Activated CD4-positive, alpha-beta memory T cell treated with anti-CD3 and anti-CD28 coated beads for 36 hours (primary cell): ENCODE data around the gene ZNF428. TPM values are rescaled to one million over a fixed set of nuclear protein-coding genes. Genes with fewer than 3 reads are reported as not detected.
"Not testable (repeated sequence)": the region's sequence is repeated elsewhere in the genome, so short reads cannot be mapped to it uniquely, and the experiment has no call there.

Experiments
- CTCF ChIA-PET: fragments of 350-600 bp; sonication (Branson Sonifier 250); formaldehyde crosslinking; loops from one replicate; lab custom pipeline; 2021; ENCODE audit warnings: antibody characterized with exemption, inconsistent platforms; lab: Charles Lee
- POLR2A ChIA-PET: fragments of 350-600 bp; sonication (Branson Sonifier 250); formaldehyde crosslinking; loops from one replicate; lab custom pipeline; 2021; ENCODE audit warnings: antibody characterized with exemption; lab: Charles Lee
- DNase-seq: peaks from one replicate; pipeline ENCODE4 v3.0.0-alpha.2; 2020
- H3K27ac Mint-ChIP-seq: one replicate; pipeline ENCODE4 v1.8.0; 2021; ENCODE audit warnings: mixed read lengths
- H3K27me3 Mint-ChIP-seq: one replicate; pipeline ENCODE4 v1.8.0; 2021; ENCODE audit warnings: mixed read lengths
- H3K36me3 Mint-ChIP-seq: one replicate; pipeline ENCODE4 v1.8.0; 2021; ENCODE audit warnings: mixed read lengths
- H3K4me1 Mint-ChIP-seq: one replicate; pipeline ENCODE4 v1.8.0; 2021; ENCODE audit warnings: low read depth, mixed read lengths
- H3K4me3 Mint-ChIP-seq: one replicate; pipeline ENCODE4 v1.8.0; 2021; ENCODE audit warnings: mild to moderate bottlenecking, mixed read lengths
- H3K9me3 Mint-ChIP-seq: one replicate; pipeline ENCODE4 v1.8.0; 2021; ENCODE audit warnings: mixed read lengths
- intact Hi-C: fragments of 100-400 bp; cut with micrococcal nuclease; formaldehyde crosslinking; loops from one replicate; pipeline ENCODE4 v1.15.1; 2023
- total RNA-seq, 2 experiments: library from RNA; stranded (reverse); gene quantifications; one replicate each; pipeline ENCODE4 v1.2.3, GENCODE V29; 2021

Gene ZNF428
- total RNA-seq, 2 experiments from 2014 or later = 11.7 to 12.5 TPM

- Mint-ChIP-seq H3K36me3 (peaks cover 19% of the 10 kb centered on the region), H3K4me1 (peaks cover 23% of the 10 kb centered on the region), H3K27me3 (no peaks in the 10 kb centered on the region), H3K27ac (no peak overlapping the region), H3K4me3 (no peak overlapping the region), H3K9me3 (no peaks in the 10 kb centered on the region)
- no peak for DNase-seq
- ChIA-PET POLR2A (no interaction called here), CTCF (interaction anchor here (0.7 to 1.7 kb wide), 5 partner anchors 14 to 142 kb away, joined by 3 to 8 read pairs (median 4); partner anchors contain the start of genes PINLYP and XRCC1)
- intact Hi-C loops = no loop called here
Measured at GRCh38 chr19:43589277-43589676, 30.2 kb downstream of the ZNF428 start.

GRCh38 chr19:43587029-43587428 lies 32.4 kb downstream of the ZNF428 start:
- DNase-seq, CTCF ChIA-PET, H3K27ac Mint-ChIP-seq, POLR2A ChIA-PET, intact Hi-C loops, H3K36me3 Mint-ChIP-seq, H3K9me3 Mint-ChIP-seq, H3K27me3 Mint-ChIP-seq, H3K4me3 Mint-ChIP-seq: not testable (repeated sequence)
- peaks cover 17% of the 10 kb centered on the region for H3K4me1 Mint-ChIP-seq

GRCh38 chr19:43586346-43586745 lies 33.1 kb downstream of the ZNF428 start:
- Mint-ChIP-seq H3K27me3 (no peaks in the 10 kb centered on the region), H3K4me3 (no peak overlapping the region), H3K9me3 (no peaks in the 10 kb centered on the region), H3K4me1 (peaks cover 17% of the 10 kb centered on the region), H3K27ac (no peak overlapping the region), H3K36me3 (peaks cover 5% of the 10 kb centered on the region)
- intact Hi-C loops = no loop called here
- ChIA-PET CTCF (no interaction called here), POLR2A (no interaction called here)
- DNase-seq = no peak

GRCh38 chr19:43584484-43584883 lies 34.9 kb downstream of the ZNF428 start:
- Mint-ChIP-seq H3K27ac (peak overlapping the region; percentile 5), H3K4me3 (no peak overlapping the region), H3K36me3 (no peaks in the 10 kb centered on the region), H3K9me3 (no peaks in the 10 kb centered on the region), H3K27me3 (no peaks in the 10 kb centered on the region), H3K4me1 (peaks cover 8% of the 10 kb centered on the region)
- no peak for DNase-seq
- ChIA-PET POLR2A (interaction anchor here (1.4 kb wide), 1 partner anchor 11 kb away, joined by 7 read pairs; the partner anchor contains the start of gene IRGQ), CTCF (interaction anchor here (1.2 to 1.3 kb wide), 2 partner anchors 10 to 137 kb away, joined by 5 to 7 read pairs; no protein-coding TSS in a partner anchor)
- intact Hi-C loops = no loop called here

- CTCF ChIA-PET = interaction anchor here (0.6 to 1.9 kb wide), 2 partner anchors 12 to 125 kb away, joined by 3 to 9 read pairs; no protein-coding TSS in a partner anchor
- Mint-ChIP-seq H3K4me1 (peaks cover 8% of the 10 kb centered on the region), H3K36me3 (no peaks in the 10 kb centered on the region), H3K27me3 (no peaks in the 10 kb centered on the region), H3K9me3 (no peaks in the 10 kb centered on the region), H3K4me3 (no peak overlapping the region), H3K27ac (no peak overlapping the region)
- POLR2A ChIA-PET = interaction anchor here (2.2 kb wide), 1 partner anchor 12 kb away, joined by 6 read pairs; no protein-coding TSS in a partner anchor
- no peak for DNase-seq
- intact Hi-C loops = no loop called here
Measured at GRCh38 chr19:43582495-43582894, 36.9 kb downstream of the ZNF428 start.

GRCh38 chr19:43581467-43581866 lies 38.0 kb downstream of the ZNF428 start:
- DNase-seq = no peak
- Mint-ChIP-seq H3K27ac (no peak overlapping the region), H3K4me3 (peak overlapping the region; percentile 18), H3K36me3 (no peaks in the 10 kb centered on the region), H3K27me3 (no peaks in the 10 kb centered on the region), H3K9me3 (no peaks in the 10 kb centered on the region), H3K4me1 (peaks cover 8% of the 10 kb centered on the region)
- intact Hi-C loops = no loop called here
- ChIA-PET POLR2A (interaction anchor here (2.2 kb wide), 1 partner anchor 13 kb away, joined by 6 read pairs; no protein-coding TSS in a partner anchor), CTCF (no interaction called here)

GRCh38 chr19:43578787-43579186 lies 40.6 kb downstream of the ZNF428 start:
- POLR2A ChIA-PET = interaction anchor here (0.7 kb wide), 1 partner anchor 118 kb away, joined by 3 read pairs; no protein-coding TSS in a partner anchor
- peaks cover 10% of the 10 kb centered on the region for H3K4me1 Mint-ChIP-seq
- no peak overlapping the region for H3K27ac Mint-ChIP-seq
- no peak overlapping the region for H3K4me3 Mint-ChIP-seq
- no peaks in the 10 kb centered on the region for H3K9me3 Mint-ChIP-seq
- no peak for DNase-seq
- no peaks in the 10 kb centered on the region for H3K36me3 Mint-ChIP-seq
- CTCF ChIA-PET = interaction anchor here (5.7 kb wide), 1 partner anchor 16 kb away, joined by 56 read pairs; the partner anchor contains the start of genes IRGQ and ZNF576
- intact Hi-C loops = no loop called here
- no peaks in the 10 kb centered on the region for H3K27me3 Mint-ChIP-seq

- ChIA-PET CTCF (interaction anchor here (1.4 to 5.7 kb wide), 3 partner anchors 19 to 40 kb away, joined by 3 to 56 read pairs (median 6); partner anchors contain the start of genes IRGQ and ZNF576), POLR2A (interaction anchor here (1.4 to 1.5 kb wide), 2 partner anchors 13 to 19 kb away, joined by 3 to 5 read pairs; no protein-coding TSS in a partner anchor)
- Mint-ChIP-seq H3K27ac (peak overlapping the region; percentile 64), H3K36me3 (peaks cover 1% of the 10 kb centered on the region), H3K9me3 (no peaks in the 10 kb centered on the region), H3K4me1 (peaks cover 21% of the 10 kb centered on the region), H3K27me3 (no peaks in the 10 kb centered on the region), H3K4me3 (peak overlapping the region; percentile 59)
- intact Hi-C loops = loop anchor here (1.0 to 2.0 kb wide), 4 partner anchors 14 to 43 kb away; partner anchors contain the start of genes IRGQ, ZNF575 and ZNF576
- DNase-seq = no peak
Measured at GRCh38 chr19:43575955-43576878, 43.2 kb downstream of the ZNF428 start.

- H3K9me3 Mint-ChIP-seq = no peaks in the 10 kb centered on the region
- ChIA-PET CTCF (interaction anchor here (0.6 to 5.7 kb wide), 10 partner anchors 10 to 234 kb away, joined by 3 to 56 read pairs (median 3); partner anchors contain the start of genes IRGQ and ZNF576), POLR2A (interaction anchor here (0.7 to 1.5 kb wide), 3 partner anchors 12 to 20 kb away, joined by 3 to 17 read pairs (median 3); partner anchors contain the start of genes IRGQ and ZNF576)
- peak within 1 kb of the TSS; percentile 96 for H3K4me3 Mint-ChIP-seq
- DNase-seq = peak; percentile 98
- H3K27ac Mint-ChIP-seq = peak within 1 kb of the TSS; percentile 86
- intact Hi-C loops = loop anchor here (1.0 to 2.0 kb wide), 4 partner anchors 13 to 43 kb away; partner anchors contain the start of genes IRGQ, ZNF575 and ZNF576
- H3K4me1 Mint-ChIP-seq = peaks cover 24% of the 10 kb centered on the region
- no peaks in the 10 kb centered on the region for H3K27me3 Mint-ChIP-seq
- peaks cover 1% of the 10 kb centered on the region for H3K36me3 Mint-ChIP-seq
Measured at GRCh38 chr19:43575156-43575950, 44.1 kb downstream of the ZNF428 start, which contains the start of the genes PINLYP and XRCC1. TSS of gene PINLYP (plus strand) at chr19:43575801. CDS start at chr19:43577192, 1,391 bp downstream. TSS of gene XRCC1 (minus strand) at chr19:43575527. CDS start at chr19:43575458, 69 bp downstream.

- Mint-ChIP-seq H3K27me3 (no peaks in the 10 kb centered on the region), H3K27ac (peak overlapping the region; percentile 86), H3K36me3 (peaks cover 1% of the 10 kb centered on the region), H3K4me3 (peak overlapping the region; percentile 96), H3K9me3 (no peaks in the 10 kb centered on the region), H3K4me1 (peaks cover 31% of the 10 kb centered on the region)
- DNase-seq = no peak
- ChIA-PET POLR2A (interaction anchor here (0.7 to 1.5 kb wide), 4 partner anchors 11 to 21 kb away, joined by 3 to 17 read pairs (median 4); partner anchors contain the start of genes IRGQ and ZNF576), CTCF (interaction anchor here (0.6 to 5.7 kb wide), 10 partner anchors 10 to 235 kb away, joined by 3 to 56 read pairs (median 3); partner anchors contain the start of genes IRGQ and ZNF576)
- intact Hi-C loops = loop anchor here (1.0 to 2.0 kb wide), 4 partner anchors 12 to 42 kb away; partner anchors contain the start of genes IRGQ, ZNF575 and ZNF576
Measured at GRCh38 chr19:43574424-43575155, 44.8 kb downstream of the ZNF428 start.
